Measurements from ENCODE around the gene CISD2. TPM values are rescaled to one million over a fixed set of nuclear protein-coding genes. Genes with fewer than 3 reads are reported as not detected.
"Not testable (repeated sequence)": the region's sequence is repeated elsewhere in the genome, so short reads cannot be mapped to it uniquely, and the experiment has no call there.

Gene CISD2
- polyA plus RNA-seq (ENCODE audit: insufficient read length): 48.4 TPM
- long read RNA-seq, donor 1, full-length matches to known transcripts: 53 of 424 reads
- long read RNA-seq, donor 1, partial matches to known transcripts: 237 of 424 reads
- long read RNA-seq, donor 1, other reads (novel, unspliced or antisense): 134 of 424 reads
- long read RNA-seq, donor 2, full-length matches to known transcripts: 60 of 60 reads
- long read RNA-seq, donor 2, partial matches to known transcripts: 0 of 60 reads
- long read RNA-seq, donor 2, other reads (novel, unspliced or antisense): 0 of 60 reads
- long read RNA-seq, donor 3, full-length matches to known transcripts: 43 of 43 reads
- long read RNA-seq, donor 3, partial matches to known transcripts: 0 of 43 reads
- long read RNA-seq, donor 3, other reads (novel, unspliced or antisense): 0 of 43 reads
- long read RNA-seq, donor 4, full-length matches to known transcripts: 8 of 8 reads
- long read RNA-seq, donor 4, partial matches to known transcripts: 0 of 8 reads
- long read RNA-seq, donor 4, other reads (novel, unspliced or antisense): 0 of 8 reads
- long read RNA-seq, donor 5, full-length matches to known transcripts: 95 of 95 reads
- long read RNA-seq, donor 5, partial matches to known transcripts: 0 of 95 reads
- long read RNA-seq, donor 5, other reads (novel, unspliced or antisense): 0 of 95 reads
- long read RNA-seq, donor 6, full-length matches to known transcripts: 60 of 60 reads
- long read RNA-seq, donor 6, partial matches to known transcripts: 0 of 60 reads
- long read RNA-seq, donor 6, other reads (novel, unspliced or antisense): 0 of 60 reads
- long read RNA-seq, donor 7, full-length matches to known transcripts: 80 of 91 reads
- long read RNA-seq, donor 7, partial matches to known transcripts: 11 of 91 reads
- long read RNA-seq, donor 7, other reads (novel, unspliced or antisense): 0 of 91 reads
- long read RNA-seq, donor 8, full-length matches to known transcripts: 25 of 25 reads
- long read RNA-seq, donor 8, partial matches to known transcripts: 0 of 25 reads
- long read RNA-seq, donor 8, other reads (novel, unspliced or antisense): 0 of 25 reads

GRCh38 chr4:102868781-102869568 is at the start of gene CISD2:
TSS of gene CISD2 (plus strand) at chr4:102868992. CDS start at chr4:102869085, 93 bp downstream.
- DNase-seq: peak; percentile 91

GRCh38 chr4:102819100-102819499 is 49.7 kb upstream of the CISD2 start:
- DNase-seq: not testable (repeated sequence)

GRCh38 chr4:102819588-102820365 is 49.0 kb upstream of the CISD2 start:
- no peak for DNase-seq

DNA sequence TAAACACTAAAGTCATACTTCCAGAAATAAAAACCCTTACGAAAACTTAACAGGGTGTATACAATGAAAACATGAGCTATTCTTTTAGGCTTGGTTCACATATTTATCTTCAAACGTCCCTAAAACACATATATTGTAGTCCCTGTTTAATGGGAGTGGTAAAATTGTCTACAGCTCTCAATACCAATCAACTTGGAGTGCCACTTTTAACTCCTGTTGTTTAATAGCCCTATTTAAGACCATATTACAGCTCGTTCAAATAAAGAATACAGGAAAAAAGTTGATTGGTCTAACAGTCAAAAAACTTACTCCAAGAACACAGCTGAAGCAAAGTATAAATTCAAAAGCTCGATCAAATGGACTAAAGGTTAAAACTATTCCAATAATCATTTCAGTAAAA is 45.3 kb upstream of the CISD2 start:
- no peak for DNase-seq

DNA sequence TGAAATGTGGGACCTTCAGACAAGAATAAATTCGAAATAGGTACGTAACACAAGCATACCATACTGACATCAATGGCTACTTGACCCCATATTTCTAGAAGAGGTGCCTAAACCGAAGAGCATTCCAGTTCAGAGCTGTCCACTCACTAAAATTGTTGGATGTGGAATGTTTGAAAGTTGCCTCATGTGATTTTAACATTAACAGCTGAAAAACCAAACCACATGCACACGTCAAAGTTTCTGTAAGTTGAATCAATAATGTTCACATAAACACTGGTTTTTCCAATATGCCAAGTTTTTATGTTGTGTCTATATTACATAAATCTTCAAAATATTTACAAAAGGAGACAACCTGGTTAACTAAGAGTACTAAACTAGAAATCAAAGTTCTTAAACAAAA is 44.9 kb upstream of the CISD2 start:
- no peak for DNase-seq

GRCh38 chr4:102824398-102824797 is 44.4 kb upstream of the CISD2 start:
- DNase-seq: no peak

DNA sequence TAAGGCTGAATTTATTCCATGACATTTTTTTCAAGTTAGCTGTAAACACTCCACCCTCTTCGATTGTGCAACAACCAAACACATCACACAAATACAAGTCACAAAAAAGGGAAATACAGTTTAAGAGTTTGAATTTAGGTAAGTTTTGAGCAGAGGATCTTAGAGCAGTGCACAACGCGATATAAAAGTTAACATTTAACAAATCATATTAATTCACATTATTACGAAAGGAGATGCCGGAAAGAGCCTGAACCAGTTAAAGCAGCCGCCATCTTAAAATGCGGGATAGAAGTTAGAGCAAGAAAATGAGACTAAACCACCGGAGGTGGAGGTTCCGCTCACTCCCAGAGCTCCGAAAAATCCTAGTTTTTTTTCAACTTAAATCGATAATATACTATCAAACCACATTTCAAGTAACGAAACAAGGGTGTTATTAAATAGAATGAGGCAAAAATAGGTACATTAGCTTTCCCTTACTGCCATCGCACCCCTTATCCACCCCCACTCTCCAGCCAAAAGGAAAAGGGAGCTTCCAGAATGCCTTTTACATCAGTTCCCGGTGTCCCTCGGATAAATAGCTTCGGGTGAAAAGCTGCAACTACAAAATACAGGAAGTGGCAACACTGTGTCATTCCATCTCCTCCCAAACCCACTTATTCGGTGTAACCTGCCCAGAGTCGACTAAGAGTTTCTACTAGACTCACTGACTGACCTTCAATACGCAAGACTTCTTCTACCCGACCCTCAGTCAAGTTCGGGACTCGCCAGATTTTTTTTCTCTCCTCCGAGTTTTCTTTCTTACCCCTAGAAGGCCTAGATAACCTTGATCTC is 43.3 kb upstream of the CISD2 start:
- DNase-seq: peak; percentile 64

DNA sequence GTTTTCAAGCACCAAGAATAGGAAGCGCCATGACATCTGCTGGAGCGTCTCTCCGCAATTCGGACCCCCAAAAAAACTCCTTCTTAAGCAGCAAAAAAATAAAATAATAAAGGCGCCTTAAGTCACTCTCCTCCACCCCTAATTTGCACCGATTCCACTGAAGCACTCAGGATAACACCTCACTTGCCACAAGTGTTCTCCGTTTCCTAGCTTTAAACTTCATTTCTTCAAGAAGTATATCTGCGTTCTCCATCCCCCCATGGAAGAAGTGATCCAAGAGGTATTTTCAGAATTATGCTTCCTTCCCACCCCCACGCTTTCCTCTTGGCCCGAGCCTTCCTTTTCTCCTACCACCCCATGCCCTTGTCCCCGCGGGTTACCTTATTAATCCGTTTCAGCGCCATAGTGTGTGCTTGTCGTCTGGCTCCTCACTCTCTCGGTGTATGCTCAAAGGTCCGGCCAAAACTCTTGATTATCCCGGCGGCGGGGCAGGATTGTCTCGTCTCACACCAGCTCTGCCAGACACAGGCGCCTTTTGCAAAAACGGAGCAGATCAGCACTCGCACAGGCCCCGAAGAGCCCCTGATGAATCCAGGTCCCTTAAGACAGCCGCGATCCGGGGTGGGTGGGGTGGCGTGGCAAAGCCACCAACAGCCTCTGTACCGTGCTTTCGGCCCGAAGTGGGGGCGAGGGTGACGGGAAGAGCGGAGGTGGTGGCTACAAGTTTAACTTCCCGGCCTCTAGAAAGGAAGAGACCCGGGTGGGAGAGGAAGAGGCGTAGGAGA is 42.5 kb upstream of the CISD2 start:
- DNase-seq: no peak

GRCh38 chr4:102826890-102827673 is 41.7 kb upstream of the CISD2 start, which contains the start of gene UBE2D3:
TSS of gene UBE2D3 (minus strand) at chr4:102827551. CDS start at chr4:102826508, 1,043 bp downstream.
- peak; percentile 91 for DNase-seq

GRCh38 chr4:102827674-102828496 is 40.9 kb upstream of the CISD2 start:
- peak; percentile 100 for DNase-seq

GRCh38 chr4:102828497-102828808 is 40.3 kb upstream of the CISD2 start:
- DNase-seq: no peak

- DNase-seq: no peak
Observed at GRCh38 chr4:102829803-102830202, 39.0 kb upstream of the CISD2 start.

DNA sequence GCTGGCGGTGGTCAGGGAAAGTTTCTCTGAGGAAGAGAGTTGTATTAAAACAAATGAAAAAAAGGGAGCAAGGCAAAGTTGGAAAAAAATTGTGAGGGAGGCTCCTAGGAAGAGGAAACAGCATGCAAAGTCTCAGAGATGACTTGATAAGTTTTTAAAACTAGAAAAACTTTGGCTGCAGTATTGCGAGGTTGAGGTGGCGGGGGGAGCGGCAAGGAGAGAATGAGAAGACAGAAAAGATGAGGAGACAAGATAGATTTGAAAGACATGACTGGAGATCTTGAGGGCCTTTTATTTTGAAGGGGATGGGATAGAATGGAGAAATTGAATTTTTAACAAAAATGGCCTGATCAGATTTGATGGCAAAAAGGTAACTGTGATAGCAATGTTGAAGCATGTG is 36.7 kb upstream of the CISD2 start:
- no peak for DNase-seq

GRCh38 chr4:102832667-102833066 is 36.1 kb upstream of the CISD2 start:
- no peak for DNase-seq

DNA sequence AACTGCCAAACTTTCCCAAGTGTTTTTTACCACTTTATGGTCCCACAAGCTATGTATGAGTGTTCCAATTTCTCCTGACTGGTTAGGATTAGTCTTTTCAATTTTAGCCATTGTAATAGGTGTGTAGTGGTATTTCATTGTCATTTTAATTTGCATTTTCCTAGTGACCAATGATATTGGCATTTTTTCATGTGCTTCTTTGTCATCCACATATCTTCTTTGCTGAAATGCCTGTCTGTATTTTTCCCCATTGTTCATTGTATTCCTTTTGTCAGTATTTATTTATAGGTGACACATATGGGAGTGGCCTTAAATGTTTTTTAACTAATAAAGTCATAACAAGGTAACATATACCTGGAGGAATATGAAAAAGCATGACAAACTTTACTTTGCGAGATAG is 32.2 kb upstream of the CISD2 start:
- no peak for DNase-seq

DNA sequence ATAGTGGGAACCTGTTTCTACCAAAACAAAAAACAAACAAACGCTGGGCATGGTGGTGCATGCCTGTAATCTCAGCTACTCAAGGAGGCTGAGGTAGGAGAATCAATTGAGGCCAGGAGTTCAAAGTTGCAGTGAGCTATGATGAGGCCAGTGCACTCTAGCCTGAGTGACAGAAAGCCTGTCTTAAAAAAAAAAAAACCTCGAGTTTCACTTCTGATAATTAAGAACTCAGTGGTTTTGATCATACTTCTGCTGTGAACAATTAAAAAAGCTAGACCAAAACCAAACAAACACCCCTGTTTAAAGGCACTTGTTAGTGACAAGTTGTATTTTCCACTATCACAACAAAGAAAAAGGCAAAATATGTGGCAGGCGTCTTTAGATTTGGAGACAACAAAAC is 26.4 kb upstream of the CISD2 start:
- DNase-seq: no peak

GRCh38 chr4:102843273-102843672 is 25.5 kb upstream of the CISD2 start:
- no peak for DNase-seq

DNA sequence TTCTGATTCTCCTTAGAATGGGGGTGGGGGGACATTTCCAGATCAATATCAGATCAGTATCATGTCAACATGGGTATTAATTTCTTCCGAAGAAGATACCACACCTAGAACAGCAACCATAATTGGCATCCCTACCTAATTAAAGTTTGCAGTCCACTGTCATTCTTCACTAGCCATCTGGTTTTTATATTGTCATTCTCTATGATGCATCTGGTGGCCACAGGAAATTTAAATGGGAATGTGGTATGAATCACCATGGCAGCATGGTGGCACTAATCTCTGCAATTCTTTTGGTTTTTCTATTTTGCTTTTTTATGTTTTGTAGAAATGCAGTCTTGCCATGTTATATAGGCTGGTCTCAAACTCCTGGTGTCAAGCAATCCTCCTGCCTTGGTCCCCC is 24.9 kb upstream of the CISD2 start:
- DNase-seq: no peak
